Stimulated activated CD4-positive, alpha-beta T cell treated with anti-CD3 and anti-CD28 coated beads, TNF-alpha, amount 100 ng/mL, for 4 hours (primary cell): Measurements from ENCODE around the gene CMPK1.
"Not testable (repeated sequence)": the region's sequence is repeated elsewhere in the genome, so short reads cannot be mapped to it uniquely, and the experiment has no call there.

Experiments used
- DNase-seq, 3 experiments: peaks; one replicate each; pipeline ENCODE4 v3.0.0-alpha.2; 2020; ENCODE audit warnings: low read depth in 3 of 3

The CMPK1 gene

DNA sequence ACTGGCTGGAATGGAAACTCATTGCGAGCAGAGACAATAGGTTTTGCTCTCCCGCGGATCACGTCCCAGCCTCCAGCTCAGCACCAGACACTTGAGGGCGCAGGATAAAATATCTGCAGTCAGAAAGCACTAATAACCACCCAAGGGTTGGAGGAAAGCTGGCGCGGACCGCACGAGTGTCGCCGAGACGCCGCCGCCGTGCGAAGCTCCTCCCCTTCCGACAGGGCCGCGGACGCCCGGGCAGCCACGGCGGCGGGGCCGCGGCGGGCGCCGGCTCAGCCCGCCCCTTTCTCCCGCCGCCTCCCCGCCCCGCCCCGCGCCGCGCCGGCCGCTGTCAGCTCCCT, at the start of gene CMPK1:
Gene CMPK1 (plus strand): TSS at position 213 of the 344 bp plus-strand sequence. CDS start 156 bp downstream, outside the sequence.
- peak; percentile 60 to 64 (median 63) for DNase-seq

GRCh38 chr1:47288116-47288515, 45.5 kb upstream of the CMPK1 start:
- DNase-seq = not testable (repeated sequence)

DNA sequence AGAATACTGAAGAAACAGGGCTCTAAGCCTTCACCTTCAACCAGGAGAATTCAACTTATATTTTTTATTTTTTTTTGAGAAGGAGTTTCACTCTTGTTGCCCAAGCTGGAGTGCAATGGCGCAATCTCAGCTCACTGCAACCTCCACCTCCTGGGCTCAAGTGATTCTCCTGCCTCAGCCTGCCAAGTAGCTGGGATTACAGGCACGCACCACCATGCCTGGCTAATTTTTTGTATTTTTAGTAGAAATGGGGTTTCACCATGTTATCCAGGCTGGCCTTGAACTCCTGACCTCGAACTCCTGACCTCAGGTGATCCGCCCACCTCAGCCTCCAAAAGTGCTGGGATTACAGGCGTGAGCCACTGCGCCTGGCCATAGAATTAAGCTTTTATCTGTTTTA, 38.7 kb upstream of the CMPK1 start:
- not testable (repeated sequence) for DNase-seq

- no peak for DNase-seq
Observed at GRCh38 chr1:47295579-47295978, 38.0 kb upstream of the CMPK1 start.

GRCh38 chr1:47298025-47298699, 35.4 kb upstream of the CMPK1 start:
- no peak for DNase-seq

- no peak for DNase-seq
Observed at GRCh38 chr1:47302472-47302871, 31.1 kb upstream of the CMPK1 start.

DNA sequence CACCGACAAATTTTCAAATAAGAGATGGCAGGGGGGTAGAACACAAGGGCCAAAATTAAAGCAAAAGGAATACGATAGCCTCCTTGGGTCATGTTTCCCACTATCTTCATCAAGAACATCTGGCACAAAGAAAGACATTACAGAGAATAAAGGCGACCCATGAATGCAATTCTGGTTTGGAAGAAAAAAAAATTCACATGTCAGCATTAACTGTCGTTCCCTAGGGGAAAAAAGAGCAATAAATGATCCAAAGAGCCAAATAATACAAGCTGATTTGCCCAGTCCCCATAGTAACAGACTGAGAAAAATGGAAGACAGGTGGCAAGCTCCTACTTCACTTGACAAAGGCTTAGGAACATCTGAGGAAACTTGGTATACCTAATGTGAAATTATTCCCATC, 24.2 kb upstream of the CMPK1 start:
- no peak for DNase-seq

DNA sequence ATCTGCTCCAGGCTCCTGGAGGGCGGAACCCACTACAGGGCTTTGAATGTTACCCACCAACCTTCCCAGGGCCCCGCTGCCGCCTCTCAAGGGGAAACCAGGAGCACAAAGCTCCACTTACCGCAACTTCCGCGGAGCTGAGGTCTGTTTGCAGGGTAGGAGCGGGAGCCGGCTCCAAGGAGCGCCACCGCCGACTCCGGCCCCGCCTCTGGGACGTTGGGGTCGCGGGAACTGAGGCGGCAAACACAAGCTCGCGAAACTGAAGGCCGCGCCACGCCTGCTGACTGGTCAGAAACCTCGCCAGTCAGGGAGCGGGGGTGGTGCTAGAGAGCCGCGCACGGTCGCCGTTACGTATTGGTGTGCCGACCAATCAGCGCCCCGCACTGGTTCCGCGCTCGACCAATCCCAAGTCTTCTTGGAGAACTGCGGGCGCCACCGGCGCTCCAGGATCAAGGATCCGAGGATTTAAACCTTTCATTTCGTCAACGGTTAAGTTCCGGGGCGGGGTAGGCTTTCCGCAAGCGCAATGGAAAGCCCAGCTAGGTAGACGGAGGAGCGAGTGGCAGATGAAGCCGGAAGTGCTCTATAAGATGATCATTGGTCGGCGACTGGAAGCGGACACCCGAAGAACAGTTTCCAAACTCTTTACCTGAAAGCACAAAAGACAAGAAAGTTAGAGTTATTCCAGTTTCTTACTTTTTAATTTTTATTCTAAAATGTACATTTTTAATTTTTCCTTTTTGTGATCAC, 19.5 kb upstream of the CMPK1 start, which contains the start of gene STIL:
Gene STIL (minus strand): TSS at position 233 of the 750 bp plus-strand sequence. CDS start 3,828 bp downstream, outside the sequence.
- DNase-seq = peak; percentile 89 to 93 (median 93)

GRCh38 chr1:47317841-47318240, 15.7 kb upstream of the CMPK1 start:
- no peak for DNase-seq

GRCh38 chr1:47319968-47320367, 13.6 kb upstream of the CMPK1 start:
- DNase-seq = not testable (repeated sequence)

DNA sequence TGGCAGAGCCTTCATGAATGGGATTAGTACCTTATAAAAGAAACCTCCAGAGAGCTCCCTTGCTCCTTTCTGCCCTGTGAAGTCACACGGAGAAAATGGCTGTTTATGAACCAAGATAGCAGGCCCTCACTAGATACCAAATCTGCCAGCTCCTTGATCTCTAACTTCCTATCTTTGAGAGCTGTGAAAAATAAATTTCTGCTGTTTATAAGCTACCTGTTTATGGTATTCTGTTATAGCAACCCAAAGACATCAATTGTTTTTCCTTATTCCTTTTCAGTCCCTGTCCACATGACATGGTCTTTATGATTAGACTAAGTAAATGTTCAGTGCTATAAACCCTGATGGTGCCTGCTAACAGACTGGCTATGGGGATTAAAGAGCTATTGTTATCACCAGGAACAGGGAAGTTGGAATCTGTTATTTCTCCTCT, 10.0 kb upstream of the CMPK1 start:
- no peak for DNase-seq

DNA sequence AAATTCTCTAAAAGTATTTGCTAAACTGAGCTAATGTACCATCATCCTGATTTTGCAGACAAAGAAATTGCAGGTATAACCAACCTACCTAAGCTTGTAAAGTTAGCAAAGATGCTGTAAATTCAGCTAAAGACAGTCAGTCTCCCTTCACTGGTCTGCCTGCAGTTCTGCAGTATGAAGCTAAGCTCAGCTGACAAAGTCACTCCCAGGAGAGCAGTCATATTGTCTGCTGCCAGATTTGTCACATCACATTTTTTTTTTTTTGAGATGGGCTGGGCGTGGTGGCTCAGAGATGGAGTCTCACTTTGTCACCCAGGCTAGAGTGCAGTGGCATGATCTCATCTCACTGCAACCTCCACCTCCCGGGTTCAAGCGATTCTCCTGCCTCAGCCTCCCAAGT, 8.9 kb upstream of the CMPK1 start:
- DNase-seq = no peak

DNA sequence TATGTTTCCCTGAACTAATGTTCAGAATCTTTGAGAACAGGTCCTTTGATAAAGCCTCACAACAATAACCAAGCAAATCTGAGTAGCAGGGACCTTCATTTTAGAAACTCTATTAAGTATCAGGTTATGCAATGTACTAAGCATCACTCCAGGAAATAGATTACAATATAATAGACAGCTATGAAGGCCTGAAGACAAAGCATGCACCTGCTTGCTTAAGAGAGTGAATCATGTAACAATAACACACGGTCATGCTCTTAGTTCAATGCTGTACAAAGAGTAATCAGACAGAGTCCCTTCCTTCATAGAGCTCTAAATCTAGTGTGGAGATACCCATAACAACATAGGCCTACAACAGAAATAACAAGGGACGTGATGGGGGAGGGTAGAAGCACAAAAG, 8.1 kb upstream of the CMPK1 start:
- DNase-seq = no peak

DNA sequence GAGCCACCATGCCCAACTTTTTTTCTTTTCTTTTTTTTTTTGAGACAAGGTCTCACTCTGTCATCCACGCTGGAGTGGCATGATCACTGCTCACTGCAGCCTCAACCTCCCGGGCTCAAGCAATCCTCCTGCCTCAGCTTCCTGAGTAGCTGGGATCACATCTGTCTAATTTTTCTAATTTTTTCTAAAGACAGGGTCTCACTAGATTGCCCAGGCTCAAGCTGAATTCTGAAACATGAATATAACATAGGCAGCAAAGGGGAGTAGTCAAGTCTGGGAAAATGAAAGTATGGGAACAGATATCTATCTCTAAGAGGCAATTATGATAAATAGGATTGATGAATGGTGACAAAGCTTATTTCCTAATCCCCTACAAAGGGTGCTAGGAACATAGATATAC, 7.3 kb upstream of the CMPK1 start:
- DNase-seq = no peak

DNA sequence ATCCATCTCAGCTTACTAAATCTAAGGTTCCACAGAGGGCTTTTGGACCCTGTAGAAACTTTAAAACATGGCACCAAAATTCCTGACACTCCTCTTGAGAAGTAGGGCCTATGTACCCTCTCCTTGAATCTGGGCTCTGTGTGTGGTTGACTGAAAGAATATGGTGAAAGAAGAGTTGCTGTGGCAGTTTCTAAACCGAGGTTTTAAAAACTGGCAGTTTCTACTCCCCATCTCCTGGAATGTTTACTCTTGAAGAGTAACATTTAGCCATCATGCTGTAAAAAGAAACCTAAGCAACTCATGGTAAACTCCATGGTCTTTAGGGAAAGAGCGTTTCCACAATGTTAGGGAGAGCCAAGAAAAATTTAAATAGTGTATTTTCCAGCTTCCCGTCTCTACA, 4.6 kb upstream of the CMPK1 start:
- no peak for DNase-seq

- no peak for DNase-seq
Observed at GRCh38 chr1:47330212-47330611, 3.4 kb upstream of the CMPK1 start.

- DNase-seq = no peak
Observed at GRCh38 chr1:47331875-47332274, 1.7 kb upstream of the CMPK1 start.

DNA sequence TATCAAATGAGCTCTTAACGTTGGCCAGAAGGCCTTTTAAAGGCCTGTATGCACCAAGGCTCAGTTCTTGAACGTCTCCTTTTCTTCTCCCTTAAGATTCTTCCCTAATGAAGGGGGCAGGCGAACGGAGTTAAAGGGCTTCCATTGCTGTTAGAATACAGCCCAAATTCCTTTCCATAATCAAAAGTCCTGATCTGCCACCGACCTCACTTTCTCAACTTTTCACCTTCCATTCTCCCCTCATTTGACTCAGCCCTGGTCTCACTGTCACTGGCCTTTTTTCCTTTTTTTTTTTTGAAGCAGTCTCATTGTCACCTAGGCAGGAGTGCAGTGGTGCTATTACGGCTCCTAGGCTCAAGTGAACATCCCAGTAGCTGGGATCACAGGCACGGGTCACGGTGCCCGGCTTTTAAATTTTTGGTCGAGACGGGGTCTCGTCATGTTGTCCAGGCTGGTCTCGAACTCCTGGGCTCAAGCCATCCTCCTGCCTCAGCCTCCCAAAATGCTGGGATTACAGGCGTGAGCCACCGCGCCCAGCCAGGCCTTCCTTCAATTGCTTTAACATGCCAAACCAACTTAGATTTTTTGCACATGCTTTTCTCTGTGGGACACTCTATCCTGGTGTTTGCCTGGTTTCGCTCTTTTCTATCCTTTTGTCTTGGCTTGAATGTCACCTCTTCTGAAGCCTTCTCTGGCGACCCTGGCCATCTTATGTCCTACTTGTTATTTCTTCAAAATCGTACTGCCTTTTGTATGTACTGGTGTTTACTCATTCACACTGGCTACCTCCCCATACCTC, 612 bp upstream of the CMPK1 start:
- no peak for DNase-seq

DNA sequence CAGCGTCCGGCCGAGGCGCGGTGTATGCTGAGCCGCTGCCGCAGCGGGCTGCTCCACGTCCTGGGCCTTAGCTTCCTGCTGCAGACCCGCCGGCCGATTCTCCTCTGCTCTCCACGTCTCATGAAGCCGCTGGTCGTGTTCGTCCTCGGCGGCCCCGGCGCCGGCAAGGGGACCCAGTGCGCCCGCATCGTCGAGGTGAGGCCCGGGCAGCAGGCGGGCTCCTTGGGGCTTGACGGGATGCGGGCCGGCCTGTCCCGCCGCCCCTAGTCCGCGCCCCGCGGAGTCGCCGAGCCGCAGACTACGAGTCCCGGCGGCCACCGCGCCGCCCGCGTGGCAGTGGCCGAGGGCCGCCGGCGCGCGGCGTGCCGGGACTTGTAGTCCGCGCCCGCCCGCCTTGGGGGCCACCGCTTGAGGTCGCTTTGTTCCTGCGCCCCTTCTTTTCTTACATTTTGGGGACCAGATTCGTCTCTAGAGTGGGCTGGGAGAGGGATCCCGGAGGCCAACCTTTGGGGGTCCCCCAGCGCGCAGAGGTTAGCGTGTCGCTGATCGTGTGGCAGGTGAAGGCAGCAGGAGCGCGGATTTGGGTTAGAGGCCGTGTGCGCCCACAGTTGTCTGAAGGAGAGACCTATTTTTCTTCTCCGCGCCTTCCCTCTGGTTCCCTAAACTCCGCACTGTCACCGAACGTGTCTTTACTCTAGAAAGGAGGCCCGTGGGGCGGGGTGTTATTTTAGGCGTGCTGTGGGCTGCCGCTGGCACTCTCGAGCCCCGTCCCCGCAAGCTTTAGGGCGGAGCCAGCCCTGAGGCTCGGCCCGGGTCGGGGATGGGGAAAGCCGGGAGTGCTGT, 553 bp downstream of the CMPK1 start:
- DNase-seq = peak; percentile 35 to 67 (median 57)

DNA sequence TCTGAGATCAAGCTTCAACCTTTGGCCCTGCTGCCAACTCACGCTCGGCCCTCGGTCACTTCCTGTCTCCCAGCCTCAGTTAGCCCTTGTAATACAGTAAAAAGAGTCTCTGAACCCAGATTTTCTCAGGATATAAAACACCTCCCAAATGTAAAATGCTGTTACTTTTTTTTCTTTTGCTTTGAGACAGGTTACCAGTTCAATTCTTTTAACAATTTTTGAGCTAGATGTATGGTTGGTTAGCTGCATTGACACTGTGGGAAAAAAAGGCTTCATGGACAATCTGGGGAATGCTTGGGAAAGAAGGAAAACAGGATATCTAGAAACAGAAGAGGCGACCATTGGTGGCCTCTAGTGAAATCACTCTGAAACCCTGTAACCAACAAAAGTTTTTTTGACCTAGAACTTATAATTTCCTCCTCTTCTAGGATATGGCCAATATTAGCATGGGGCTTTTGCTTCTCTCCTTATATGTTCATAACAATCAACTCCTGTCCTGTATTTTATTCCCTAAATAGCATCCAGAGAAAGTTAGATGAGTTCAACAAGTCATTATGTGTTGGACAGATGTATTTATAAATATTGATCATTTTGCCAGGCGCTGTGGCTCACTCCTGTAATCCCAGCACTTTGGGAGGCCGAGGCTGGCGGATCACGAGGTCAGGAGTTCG, 1.3 kb downstream of the CMPK1 start:
- no peak for DNase-seq

DNA sequence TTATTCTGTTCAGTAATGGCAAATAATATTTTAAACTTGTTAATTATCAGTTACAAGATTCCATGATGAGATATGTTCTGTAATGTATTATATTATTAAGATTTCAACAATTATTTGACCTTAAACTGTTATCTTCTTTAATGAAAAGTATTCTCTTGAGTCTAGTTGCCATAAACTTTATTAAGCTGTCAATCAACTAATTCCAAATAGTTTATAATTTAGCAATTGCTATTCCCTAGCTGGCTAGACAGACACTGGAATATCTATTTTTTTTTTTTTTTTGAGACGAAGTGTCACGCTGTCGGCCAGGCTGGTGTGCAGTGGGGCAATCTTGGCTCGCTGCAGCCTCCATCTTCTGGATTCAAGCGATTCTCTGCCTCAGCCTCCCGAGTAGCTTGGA, 3.8 kb downstream of the CMPK1 start:
- no peak for DNase-seq
